SK-N-SH treated with all-trans-retinoic acid at 6 μM for 48 hours (cell line): ENCODE results near the gene RBMS3.

ENCODE experiments used
- CSDC2 ChIP-seq: fragments of 250-450 bp; sonication (Bioruptor Pico); IDR thresholded peaks from 2 replicates; pipeline ENCODE4 v1.5.0; 2020; ENCODE audit warnings: mild to moderate bottlenecking, moderate library complexity
- ESRRG ChIP-seq: fragments of 250-450 bp; sonication (Bioruptor Pico); IDR thresholded peaks from 2 replicates; pipeline ENCODE4 v1.6.1; 2021; ENCODE audit warnings: mild to moderate bottlenecking
- PPARA ChIP-seq: fragments of 250-450 bp; sonication (Bioruptor Pico); IDR thresholded peaks from 2 replicates; pipeline ENCODE4 v1.5.0; 2020; ENCODE audit warnings: mild to moderate bottlenecking, borderline replicate concordance
- RARB ChIP-seq: fragments of 250-450 bp; sonication (Bioruptor Pico); IDR thresholded peaks from 2 replicates; pipeline ENCODE4 v1.8.0; 2021; ENCODE audit warnings: mild to moderate bottlenecking, moderate library complexity
- TCF4 ChIP-seq: fragments of 250-450 bp; sonication (Bioruptor Pico); IDR thresholded peaks from 2 replicates; pipeline ENCODE4 v1.8.0; 2021; ENCODE audit warnings: mild to moderate bottlenecking, moderate library complexity, borderline replicate concordance
- TSHZ2 ChIP-seq: fragments of 250-450 bp; sonication (Bioruptor Pico); IDR thresholded peaks from 2 replicates; pipeline ENCODE4 v1.5.0; 2020; ENCODE audit warnings: mild to moderate bottlenecking, moderate library complexity
- ZFP3 ChIP-seq: fragments of 250-450 bp; sonication (Bioruptor Pico); IDR thresholded peaks from 2 replicates; pipeline ENCODE4 v1.5.0; 2020; ENCODE audit warnings: mild to moderate bottlenecking, moderate library complexity
- ZFP30 ChIP-seq: fragments of 450-650 bp; formaldehyde crosslinking; IDR thresholded peaks from 2 replicates; pipeline ENCODE4 v1.5.0; 2022; ENCODE audit warnings: mild to moderate bottlenecking, moderate library complexity
- ZNF565 ChIP-seq: fragments of 450-650 bp; formaldehyde crosslinking; conservative IDR thresholded peaks from 2 replicates; pipeline ENCODE4 v1.5.0; 2020; ENCODE audit warnings: low read depth, mild to moderate bottlenecking, moderate library complexity
- TF ChIP-seq, protein P1 (sequence below): fragments of 250-450 bp; sonication (Bioruptor Pico); IDR thresholded peaks from 2 replicates; pipeline ENCODE4 v1.8.0; 2020; ENCODE audit warnings: mild to moderate bottlenecking, moderate library complexity, borderline replicate concordance
- TF ChIP-seq, protein P2 (sequence below): fragments of 250-450 bp; sonication (Bioruptor Pico); IDR thresholded peaks from 2 replicates; pipeline ENCODE4 v1.8.0; 2021; ENCODE audit warnings: low read depth, mild to moderate bottlenecking, moderate library complexity, borderline replicate concordance
- TF ChIP-seq, protein P3 (sequence below): fragments of 250-450 bp; sonication (Bioruptor Pico); IDR thresholded peaks from 2 replicates; pipeline ENCODE4 v1.5.1; 2020; ENCODE audit warnings: low read depth, mild to moderate bottlenecking, moderate library complexity

GRCh38 chr3:29903600-29903999 lies 622.7 kb downstream of the RBMS3 start:
- TF ChIP-seq TCF4 (CRISPR knock-in tag) (no peak), TSHZ2 (CRISPR knock-in tag) (no peak), ZFP3 (CRISPR knock-in tag) (no peak), RARB (no peak), ZFP30 (no peak), ZNF565 (no peak), PPARA (no peak), ESRRG (CRISPR knock-in tag) (no peak), CSDC2 (no peak)
- TF ChIP-seq, protein P1, sequence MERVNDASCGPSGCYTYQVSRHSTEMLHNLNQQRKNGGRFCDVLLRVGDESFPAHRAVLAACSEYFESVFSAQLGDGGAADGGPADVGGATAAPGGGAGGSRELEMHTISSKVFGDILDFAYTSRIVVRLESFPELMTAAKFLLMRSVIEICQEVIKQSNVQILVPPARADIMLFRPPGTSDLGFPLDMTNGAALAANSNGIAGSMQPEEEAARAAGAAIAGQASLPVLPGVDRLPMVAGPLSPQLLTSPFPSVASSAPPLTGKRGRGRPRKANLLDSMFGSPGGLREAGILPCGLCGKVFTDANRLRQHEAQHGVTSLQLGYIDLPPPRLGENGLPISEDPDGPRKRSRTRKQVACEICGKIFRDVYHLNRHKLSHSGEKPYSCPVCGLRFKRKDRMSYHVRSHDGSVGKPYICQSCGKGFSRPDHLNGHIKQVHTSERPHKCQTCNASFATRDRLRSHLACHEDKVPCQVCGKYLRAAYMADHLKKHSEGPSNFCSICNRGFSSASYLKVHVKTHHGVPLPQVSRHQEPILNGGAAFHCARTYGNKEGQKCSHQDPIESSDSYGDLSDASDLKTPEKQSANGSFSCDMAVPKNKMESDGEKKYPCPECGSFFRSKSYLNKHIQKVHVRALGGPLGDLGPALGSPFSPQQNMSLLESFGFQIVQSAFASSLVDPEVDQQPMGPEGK (CRISPR knock-in tag) = no peak
- TF ChIP-seq, protein P2, sequence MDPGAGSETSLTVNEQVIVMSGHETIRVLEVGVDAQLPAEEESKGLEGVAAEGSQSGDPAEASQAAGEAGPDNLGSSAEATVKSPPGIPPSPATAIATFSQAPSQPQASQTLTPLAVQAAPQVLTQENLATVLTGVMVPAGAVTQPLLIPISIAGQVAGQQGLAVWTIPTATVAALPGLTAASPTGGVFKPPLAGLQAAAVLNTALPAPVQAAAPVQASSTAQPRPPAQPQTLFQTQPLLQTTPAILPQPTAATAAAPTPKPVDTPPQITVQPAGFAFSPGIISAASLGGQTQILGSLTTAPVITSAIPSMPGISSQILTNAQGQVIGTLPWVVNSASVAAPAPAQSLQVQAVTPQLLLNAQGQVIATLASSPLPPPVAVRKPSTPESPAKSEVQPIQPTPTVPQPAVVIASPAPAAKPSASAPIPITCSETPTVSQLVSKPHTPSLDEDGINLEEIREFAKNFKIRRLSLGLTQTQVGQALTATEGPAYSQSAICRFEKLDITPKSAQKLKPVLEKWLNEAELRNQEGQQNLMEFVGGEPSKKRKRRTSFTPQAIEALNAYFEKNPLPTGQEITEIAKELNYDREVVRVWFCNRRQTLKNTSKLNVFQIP = no peak
- TF ChIP-seq, protein P3, sequence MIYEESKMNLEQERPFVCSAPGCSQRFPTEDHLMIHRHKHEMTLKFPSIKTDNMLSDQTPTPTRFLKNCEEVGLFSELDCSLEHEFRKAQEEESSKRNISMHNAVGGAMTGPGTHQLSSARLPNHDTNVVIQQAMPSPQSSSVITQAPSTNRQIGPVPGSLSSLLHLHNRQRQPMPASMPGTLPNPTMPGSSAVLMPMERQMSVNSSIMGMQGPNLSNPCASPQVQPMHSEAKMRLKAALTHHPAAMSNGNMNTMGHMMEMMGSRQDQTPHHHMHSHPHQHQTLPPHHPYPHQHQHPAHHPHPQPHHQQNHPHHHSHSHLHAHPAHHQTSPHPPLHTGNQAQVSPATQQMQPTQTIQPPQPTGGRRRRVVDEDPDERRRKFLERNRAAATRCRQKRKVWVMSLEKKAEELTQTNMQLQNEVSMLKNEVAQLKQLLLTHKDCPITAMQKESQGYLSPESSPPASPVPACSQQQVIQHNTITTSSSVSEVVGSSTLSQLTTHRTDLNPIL (CRISPR knock-in tag) = no peak
